GM12873 (cell line): ENCODE data around the gene AHCY.

Experiments used
- TF ChIP-seq, protein P1 (sequence below): IDR thresholded peaks from 2 replicates; pipeline ENCODE4 v1.5.1; 2012; ENCODE audit warnings: low read depth, mild to moderate bottlenecking, moderate library complexity, low read length, control low read depth; ENCODE audit not compliant: insufficient read depth; ENCODE audit errors: missing control alignments

AHCY gene

DNA sequence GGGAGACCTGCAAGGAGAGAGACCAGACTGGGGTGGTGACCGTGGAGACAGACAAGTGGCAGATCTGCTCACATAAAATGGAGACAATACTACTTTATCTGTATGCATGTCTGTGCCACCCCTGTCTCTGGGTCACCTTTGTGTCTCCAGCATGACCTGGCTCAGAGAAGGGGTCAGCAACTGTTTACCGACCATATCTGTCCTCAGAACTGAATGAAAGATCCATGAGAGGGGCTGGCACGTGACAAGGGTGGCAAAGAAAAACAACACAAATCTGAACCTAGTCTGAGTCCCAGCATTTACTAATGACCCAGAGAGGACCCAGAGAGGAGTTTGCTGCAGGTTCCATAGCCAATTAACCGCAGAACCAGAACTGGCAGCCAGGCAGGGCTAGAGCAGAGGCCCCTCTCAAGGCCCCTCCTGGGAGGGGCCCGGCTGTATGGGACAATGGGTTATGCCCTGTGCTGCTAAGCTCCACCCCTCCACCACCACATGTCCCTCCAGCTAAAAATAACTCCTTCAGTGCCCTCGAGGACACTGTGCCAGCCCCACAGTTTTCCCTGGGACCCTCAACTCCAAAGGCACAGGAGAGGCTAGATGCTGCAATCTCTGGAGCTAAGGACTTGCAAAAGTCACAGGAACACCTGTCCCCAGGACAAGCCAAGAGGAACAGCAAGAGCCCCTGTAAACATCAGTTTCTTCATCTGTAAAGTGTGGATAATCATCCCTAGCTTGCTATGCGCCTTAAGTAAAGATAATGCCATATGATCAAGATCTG lies 2.2 kb downstream of the AHCY start:
- TF ChIP-seq, protein P1, sequence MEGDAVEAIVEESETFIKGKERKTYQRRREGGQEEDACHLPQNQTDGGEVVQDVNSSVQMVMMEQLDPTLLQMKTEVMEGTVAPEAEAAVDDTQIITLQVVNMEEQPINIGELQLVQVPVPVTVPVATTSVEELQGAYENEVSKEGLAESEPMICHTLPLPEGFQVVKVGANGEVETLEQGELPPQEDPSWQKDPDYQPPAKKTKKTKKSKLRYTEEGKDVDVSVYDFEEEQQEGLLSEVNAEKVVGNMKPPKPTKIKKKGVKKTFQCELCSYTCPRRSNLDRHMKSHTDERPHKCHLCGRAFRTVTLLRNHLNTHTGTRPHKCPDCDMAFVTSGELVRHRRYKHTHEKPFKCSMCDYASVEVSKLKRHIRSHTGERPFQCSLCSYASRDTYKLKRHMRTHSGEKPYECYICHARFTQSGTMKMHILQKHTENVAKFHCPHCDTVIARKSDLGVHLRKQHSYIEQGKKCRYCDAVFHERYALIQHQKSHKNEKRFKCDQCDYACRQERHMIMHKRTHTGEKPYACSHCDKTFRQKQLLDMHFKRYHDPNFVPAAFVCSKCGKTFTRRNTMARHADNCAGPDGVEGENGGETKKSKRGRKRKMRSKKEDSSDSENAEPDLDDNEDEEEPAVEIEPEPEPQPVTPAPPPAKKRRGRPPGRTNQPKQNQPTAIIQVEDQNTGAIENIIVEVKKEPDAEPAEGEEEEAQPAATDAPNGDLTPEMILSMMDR, result no peak

DNA sequence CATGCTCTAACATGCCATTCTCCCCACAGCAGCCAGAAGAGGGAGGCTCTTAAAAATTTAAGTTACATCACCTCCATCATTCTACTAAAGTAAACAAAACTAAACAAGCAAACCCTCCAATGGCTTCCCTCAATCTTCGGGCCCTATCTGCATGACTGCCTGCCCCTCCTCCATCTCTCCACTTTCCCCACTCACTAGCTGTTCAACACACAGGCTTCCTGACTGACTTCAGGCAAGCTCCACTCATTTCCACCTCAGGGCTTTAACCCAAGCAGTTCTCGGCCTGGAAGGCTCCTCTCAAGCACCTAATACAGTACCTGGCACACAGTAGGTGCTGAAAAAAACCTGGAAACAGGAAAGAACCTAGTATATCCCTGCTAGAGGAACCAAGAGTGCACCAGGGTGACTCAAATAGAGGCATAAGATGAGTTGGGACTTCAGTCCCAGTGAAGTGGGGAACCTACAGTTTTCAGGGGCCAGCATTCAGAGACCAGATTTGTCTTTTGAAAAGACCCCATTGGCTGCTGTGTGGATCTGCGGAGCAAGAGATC lies 2.8 kb downstream of the AHCY start:
- TF ChIP-seq, protein P1, result no peak

DNA sequence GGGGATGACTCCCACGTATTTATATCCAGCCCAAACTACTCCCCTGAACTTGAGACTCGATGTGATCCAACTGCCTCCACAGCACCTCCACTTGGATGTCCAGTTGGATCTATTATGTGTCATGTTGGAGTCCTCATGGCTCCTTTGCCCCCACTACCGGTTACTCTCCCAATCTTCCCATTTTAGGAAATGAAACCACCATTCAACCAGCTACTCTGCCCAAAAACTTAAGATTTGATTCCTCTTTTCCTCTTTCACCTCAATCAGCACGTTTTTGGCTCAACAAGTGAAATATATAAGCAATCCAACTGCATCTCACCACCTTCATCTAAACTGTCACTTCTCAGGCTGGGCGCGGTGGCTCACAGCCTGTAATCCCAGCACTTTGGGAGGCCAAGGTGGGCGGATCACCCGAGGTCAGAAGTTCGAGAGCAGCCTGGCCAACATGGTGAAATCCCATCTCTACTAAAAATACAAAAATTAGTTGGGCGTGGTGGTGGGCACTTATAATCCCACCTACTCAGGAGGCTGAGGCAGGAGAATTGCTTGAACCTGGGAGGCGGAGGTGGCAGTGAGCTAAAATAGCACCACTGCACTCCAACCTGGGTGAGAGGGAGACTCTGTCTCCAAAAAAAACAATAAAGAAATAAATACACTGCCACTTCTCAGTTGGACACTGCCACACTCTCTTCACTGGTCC lies 3.4 kb downstream of the AHCY start:
- TF ChIP-seq, protein P1, result no peak

DNA sequence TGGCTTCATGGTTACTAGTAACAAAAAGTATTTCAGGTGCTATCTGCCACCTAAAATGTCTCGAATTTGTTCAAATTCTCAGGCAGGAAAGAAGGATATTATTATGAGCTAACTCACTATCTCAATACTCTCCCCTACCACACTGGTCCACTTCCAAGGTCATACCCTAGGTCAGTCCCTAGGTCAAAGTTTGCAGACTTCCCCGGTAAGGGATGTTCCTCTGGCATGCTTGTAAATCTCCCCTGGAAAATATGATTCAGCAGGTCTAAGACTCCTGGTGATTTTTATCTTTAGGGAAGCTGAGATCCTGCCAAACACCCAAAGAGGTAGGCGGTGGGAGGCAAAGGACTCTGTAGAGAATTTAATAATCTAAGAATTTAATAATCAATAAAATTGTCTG lies 6.7 kb downstream of the AHCY start:
- TF ChIP-seq, protein P1, result no peak

DNA sequence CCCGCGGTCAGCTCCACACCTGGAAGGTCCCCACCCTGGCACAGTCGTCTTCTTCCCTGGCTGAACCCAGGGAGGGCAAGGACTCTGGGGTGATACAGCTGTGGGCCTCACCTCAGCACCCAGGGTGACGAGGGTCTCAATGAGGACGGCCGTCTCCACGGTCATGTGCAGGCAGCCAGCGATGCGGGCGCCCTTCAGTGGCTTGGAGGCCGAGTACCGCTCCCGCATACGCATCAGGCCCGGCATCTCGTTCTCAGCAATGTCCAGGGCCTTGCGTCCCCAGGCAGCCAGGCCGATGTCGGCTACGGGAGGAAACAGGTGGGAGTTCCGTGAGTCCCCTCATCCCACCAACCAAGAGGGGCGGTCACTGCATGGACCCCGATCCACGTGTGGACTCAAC lies 7.9 kb downstream of the AHCY start:
- TF ChIP-seq, protein P1, result no peak

DNA sequence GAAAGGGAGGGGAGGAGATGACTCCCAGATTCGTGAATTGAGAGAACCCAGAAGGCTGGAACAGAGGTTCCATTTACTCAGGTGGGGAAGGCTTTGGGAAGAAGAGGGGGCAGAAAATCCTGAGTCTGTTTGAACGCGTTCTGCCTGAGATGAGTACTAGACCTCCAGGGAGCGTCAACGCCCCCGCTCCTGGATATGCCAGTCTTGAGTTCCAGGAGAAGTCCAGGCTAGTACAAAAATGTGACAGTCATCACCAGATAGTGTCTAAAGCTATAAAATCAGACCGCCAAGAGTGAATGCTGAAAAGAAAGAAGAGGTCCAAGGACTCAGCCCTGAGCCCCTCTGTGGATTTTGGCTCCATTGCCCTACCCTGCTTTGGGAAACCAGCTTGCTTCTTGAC lies 8.6 kb downstream of the AHCY start:
- TF ChIP-seq, protein P1, result no peak

DNA sequence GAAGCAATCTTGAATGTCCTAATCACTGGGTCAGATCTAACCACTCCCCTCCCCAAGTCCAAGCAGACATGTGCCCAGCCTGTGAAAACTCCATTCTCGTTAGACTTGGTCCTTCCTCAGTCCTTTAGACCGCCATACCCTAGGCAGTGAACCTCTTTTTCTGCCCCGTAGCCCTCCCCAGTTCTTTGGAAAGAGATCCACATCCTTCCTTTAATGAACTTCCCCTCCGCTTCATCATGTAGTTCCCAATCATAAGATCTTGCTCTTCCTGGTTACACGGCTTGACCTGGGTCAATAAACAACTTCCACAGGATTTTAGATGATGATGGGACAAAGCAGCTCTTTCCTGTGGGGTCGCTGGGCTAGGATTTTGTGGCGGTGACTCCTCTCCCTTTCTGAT lies 9.6 kb downstream of the AHCY start:
- TF ChIP-seq, protein P1, result no peak
